HFFc6 (cell line): Measurements from ENCODE around the gene ELP2. TPM values are rescaled to one million over a fixed set of nuclear protein-coding genes. Genes with fewer than 3 reads are reported as not detected.
A peak's percentile ranks its signal among the peaks of the same experiment; 100 is the strongest.

Source experiments
- DNase-seq: peaks from one replicate; pipeline ENCODE4 v3.0.0-alpha.2; 2018
- H3K27ac Mint-ChIP-seq: 2 replicates; pipeline ENCODE4 v1.8.0; 2020; ENCODE audit warnings: mild to moderate bottlenecking, mixed read lengths
- H3K27me3 Mint-ChIP-seq: 2 replicates; pipeline ENCODE4 v1.8.0; 2021; ENCODE audit warnings: mild to moderate bottlenecking, moderate library complexity, mixed read lengths; ENCODE audit not compliant: insufficient read depth
- H3K36me3 Mint-ChIP-seq: 2 replicates; pipeline ENCODE4 v1.8.0; 2021; ENCODE audit warnings: low read depth, mixed read lengths
- H3K4me1 Mint-ChIP-seq: 2 replicates; pipeline ENCODE4 v1.8.0; 2020; ENCODE audit warnings: low read depth, mixed read lengths
- H3K4me3 Mint-ChIP-seq: 2 replicates; pipeline ENCODE4 v1.8.0; 2020; ENCODE audit warnings: mild to moderate bottlenecking, moderate library complexity, mixed read lengths
- H3K9me3 Mint-ChIP-seq: 2 replicates; pipeline ENCODE4 v1.8.0; 2020; ENCODE audit warnings: mild to moderate bottlenecking, mixed read lengths
- total RNA-seq, 6 experiments: library from RNA; stranded (reverse); fragmentation: NEBNext Ultra II Directional; extraction: Animal tissue kit (Norgen Biotek cat#: 25700); gene quantifications; 2 replicates in 1 of 6; 3 replicates in 5 of 6; pipeline ENCODE4 v1.2.3, GENCODE V29; 2021
- TF ChIP-seq, protein P1 (sequence below): fragments of 200-600 bp; sonication (generic); IDR thresholded peaks from 2 replicates; pipeline ENCODE4 v1.5.0; 2021; ENCODE audit warnings: antibody characterized with exemption, mild to moderate bottlenecking

The ELP2 gene
- total RNA-seq, 6 experiments from 2014 or later = 76.2 to 99.7 (median 82.3) TPM

DNA sequence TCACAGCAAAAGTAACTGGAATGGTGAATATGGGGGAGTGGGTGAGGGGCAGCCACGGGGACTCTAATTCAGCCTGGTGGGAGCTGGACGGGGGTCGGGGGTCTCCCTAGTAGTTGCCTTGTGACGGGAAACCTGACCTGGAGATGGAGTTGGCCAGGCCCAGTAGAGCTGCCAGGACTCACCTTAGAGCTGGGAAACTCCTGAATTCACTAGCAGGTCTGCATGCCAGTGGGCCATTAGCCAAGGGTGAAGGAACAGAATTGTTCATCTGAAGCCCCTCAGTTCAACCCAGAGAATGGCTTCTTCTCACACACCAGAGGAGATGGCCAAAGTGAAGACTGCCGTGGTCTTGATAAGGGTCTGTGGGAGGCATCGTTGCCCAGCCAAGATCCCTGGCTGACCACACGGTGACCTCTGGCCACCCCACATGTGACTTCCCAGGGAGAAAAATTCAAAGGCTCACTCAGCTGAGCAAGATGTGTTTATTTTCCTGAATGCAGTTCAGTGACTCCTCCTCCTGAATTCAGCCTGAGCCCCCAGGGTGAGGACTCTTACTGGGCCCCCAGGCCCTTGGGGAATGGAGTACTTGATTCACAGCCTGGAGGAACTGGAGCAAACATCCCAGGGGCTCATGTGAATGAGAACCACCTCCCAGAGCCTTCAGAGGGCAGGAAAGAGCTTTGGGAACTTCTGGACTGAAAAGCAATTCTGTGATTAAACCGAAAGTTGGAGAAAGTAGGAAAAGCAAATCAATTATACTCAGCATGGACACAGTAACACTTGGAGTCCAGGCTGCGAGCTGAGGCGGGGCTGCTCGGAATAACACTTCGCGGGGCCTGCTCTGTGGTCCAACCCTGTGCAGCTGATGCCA lies 82.8 kb downstream of the ELP2 start:
- no peak for DNase-seq
- H3K4me3 Mint-ChIP-seq = peak overlapping the region; percentile 32; the same call in 1 of the 2 replicates
- no peaks in the 10 kb centered on the region for H3K9me3 Mint-ChIP-seq
- H3K4me1 Mint-ChIP-seq = peaks cover 26% of the 10 kb centered on the region
- no peaks in the 10 kb centered on the region; the same call in none of the 2 replicates for H3K27me3 Mint-ChIP-seq
- peak overlapping the region; percentile 82 for H3K27ac Mint-ChIP-seq
- peaks cover 8% of the 10 kb centered on the region for H3K36me3 Mint-ChIP-seq
- TF ChIP-seq, protein P1, sequence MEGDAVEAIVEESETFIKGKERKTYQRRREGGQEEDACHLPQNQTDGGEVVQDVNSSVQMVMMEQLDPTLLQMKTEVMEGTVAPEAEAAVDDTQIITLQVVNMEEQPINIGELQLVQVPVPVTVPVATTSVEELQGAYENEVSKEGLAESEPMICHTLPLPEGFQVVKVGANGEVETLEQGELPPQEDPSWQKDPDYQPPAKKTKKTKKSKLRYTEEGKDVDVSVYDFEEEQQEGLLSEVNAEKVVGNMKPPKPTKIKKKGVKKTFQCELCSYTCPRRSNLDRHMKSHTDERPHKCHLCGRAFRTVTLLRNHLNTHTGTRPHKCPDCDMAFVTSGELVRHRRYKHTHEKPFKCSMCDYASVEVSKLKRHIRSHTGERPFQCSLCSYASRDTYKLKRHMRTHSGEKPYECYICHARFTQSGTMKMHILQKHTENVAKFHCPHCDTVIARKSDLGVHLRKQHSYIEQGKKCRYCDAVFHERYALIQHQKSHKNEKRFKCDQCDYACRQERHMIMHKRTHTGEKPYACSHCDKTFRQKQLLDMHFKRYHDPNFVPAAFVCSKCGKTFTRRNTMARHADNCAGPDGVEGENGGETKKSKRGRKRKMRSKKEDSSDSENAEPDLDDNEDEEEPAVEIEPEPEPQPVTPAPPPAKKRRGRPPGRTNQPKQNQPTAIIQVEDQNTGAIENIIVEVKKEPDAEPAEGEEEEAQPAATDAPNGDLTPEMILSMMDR = 0 out of 2 replicates have a peak, but pooled peaks have one; percentile 12

GRCh38 chr18:36214811-36215210 lies 85.1 kb downstream of the ELP2 start:
- Mint-ChIP-seq H3K27ac (no peak overlapping the region), H3K9me3 (no peaks in the 10 kb centered on the region), H3K4me1 (peaks cover 26% of the 10 kb centered on the region), H3K4me3 (no peak overlapping the region), H3K27me3 (no peaks in the 10 kb centered on the region; the same call in none of the 2 replicates), H3K36me3 (no peaks in the 10 kb centered on the region)
- no peak for DNase-seq
- TF ChIP-seq, protein P1 = no peak

DNA sequence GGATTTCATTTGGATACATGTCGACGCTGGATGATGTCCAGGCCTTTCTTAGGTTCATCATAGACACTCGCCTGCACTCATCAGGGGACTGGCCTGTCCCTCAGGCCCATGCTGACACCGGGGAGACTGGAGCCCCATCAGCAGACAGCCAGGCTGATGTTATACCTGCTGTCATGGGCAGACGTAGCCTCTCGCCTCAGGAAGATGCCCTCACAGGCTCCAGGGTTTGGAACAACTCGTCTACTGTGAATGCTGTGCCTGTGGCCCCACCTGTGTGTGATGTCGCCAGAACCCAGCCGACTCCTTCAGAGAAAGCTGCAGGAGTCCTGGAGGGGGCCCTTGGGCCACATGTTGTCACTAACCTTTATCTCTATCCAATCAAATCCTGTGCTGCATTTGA lies 85.9 kb downstream of the ELP2 start:
- Mint-ChIP-seq H3K27me3 (no peaks in the 10 kb centered on the region; the same call in none of the 2 replicates), H3K36me3 (no peaks in the 10 kb centered on the region)
- TF ChIP-seq, protein P1 = no peak

DNA sequence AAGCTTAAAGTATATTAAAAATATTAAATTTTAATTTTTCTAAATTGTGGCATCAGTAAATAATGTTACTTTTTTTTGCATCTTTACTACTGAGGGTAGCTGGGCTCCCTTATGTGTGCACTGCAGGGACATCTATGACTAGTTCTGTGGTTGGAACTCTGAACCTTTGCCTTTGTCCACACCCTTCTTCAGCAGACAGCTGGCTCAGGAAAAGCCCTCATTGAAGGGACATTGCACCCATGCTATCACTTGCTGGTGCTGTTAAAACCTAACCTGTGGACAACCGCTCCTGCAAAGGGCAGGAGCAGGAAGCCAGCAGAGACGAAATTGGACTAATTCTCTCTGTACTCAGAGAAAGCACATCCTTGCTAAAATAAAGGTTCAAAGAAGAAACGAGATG lies 87.6 kb downstream of the ELP2 start:
- no peaks in the 10 kb centered on the region; the same call in none of the 2 replicates for H3K27me3 Mint-ChIP-seq
- H3K9me3 Mint-ChIP-seq = no peaks in the 10 kb centered on the region
- DNase-seq = no peak
- H3K4me3 Mint-ChIP-seq = no peak overlapping the region
- H3K27ac Mint-ChIP-seq = no peak overlapping the region
- no peaks in the 10 kb centered on the region for H3K36me3 Mint-ChIP-seq
- H3K4me1 Mint-ChIP-seq = peaks cover 8% of the 10 kb centered on the region
- TF ChIP-seq, protein P1 = no peak

More for the DNA sequence above, 85.9 kb downstream of the ELP2 start:
- Mint-ChIP-seq H3K4me1 (peaks cover 25% of the 10 kb centered on the region), H3K4me3 (no peak overlapping the region), H3K27ac (no peak overlapping the region), H3K9me3 (no peaks in the 10 kb centered on the region)
- no peak for DNase-seq

DNA sequence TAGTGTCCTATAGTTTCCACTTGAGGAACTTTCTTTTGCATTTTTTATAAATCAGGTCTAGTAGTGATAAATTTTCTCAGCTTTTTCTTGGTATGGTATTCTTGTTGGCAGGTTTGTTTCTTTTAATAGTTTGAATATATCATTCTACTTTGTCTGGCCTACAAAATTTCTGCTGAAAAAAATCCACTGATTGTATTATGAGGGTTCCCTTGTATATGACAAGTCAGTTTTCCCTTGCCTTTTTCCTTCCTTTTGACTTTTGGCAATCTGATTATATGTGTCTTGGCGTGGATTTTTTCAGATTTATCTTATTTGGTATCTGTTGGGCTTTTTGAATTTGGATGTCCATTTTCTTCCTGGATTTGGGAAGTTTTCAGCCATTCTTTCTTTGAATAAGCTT lies 99.5 kb downstream of the ELP2 start:
- DNase-seq = no peak
- Mint-ChIP-seq H3K27me3 (no peaks in the 10 kb centered on the region), H3K4me3 (no peak overlapping the region), H3K36me3 (peaks cover 46% of the 10 kb centered on the region), H3K4me1 (no peaks in the 10 kb centered on the region), H3K9me3 (peaks cover 37% of the 10 kb centered on the region), H3K27ac (no peak overlapping the region)
- TF ChIP-seq, protein P1 = no peak

Other genes starting within 250 kb of the ELP2 start
- gene RPRD1A, start 62.3 kb upstream of the ELP2 start, total RNA-seq = 10 to 100 TPM; 44.6 to 55.1 (median 46.1) TPM
- 10 to 100 TPM; 62.4 to 76.4 (median 71.1) TPM for gene SLC39A6, start 559 bp upstream of the ELP2 start, total RNA-seq
- 1 to 10 TPM; 1.7 to 3.0 (median 2.5) TPM for gene MOCOS, start 57.6 kb downstream of the ELP2 start, total RNA-seq
- gene FHOD3, start 167.8 kb downstream of the ELP2 start, total RNA-seq = 10 to 100 TPM; 32.8 to 67.6 (median 61.4) TPM